ENCODE data around the gene LARP4.

- TF ChIP-seq RAD21 (conservative IDR thresholded peaks at IDR 0.05) (no peak), EP300 (conservative IDR thresholded peaks at IDR 0.05; ENCODE audit: poor library complexity, severe bottlenecking) (no peak), CTCF (IDR thresholded peaks at IDR 0.05; ENCODE audit: poor library complexity, severe bottlenecking) (no peak), TAF1 (IDR thresholded peaks at IDR 0.05; ENCODE audit: low read depth) (no peak), POLR2AphosphoS5 (IDR thresholded peaks at IDR 0.05) (no peak), EZH2 (IDR thresholded peaks at IDR 0.05; ENCODE audit: borderline replicate concordance, insufficient read depth, low read length, poor library complexity, severe bottlenecking) (no peak), REST (IDR thresholded peaks at IDR 0.05; ENCODE audit: borderline replicate concordance) (no peak), MXI1 (conservative IDR thresholded peaks at IDR 0.05; ENCODE audit: poor library complexity, severe bottlenecking) (no peak), SMC3 (conservative IDR thresholded peaks at IDR 0.05; ENCODE audit: poor library complexity) (no peak)
These were observed 117.4 kb downstream of the LARP4 start for GRCh38 chr12:50518090-50518489.

All from neural cell (in vitro differentiated cells).